ENCODE results near the gene ZFAND3.

GRCh38 chr6:38119516-38119915 is 300.0 kb downstream of the ZFAND3 start:
- TF ChIP-seq CTCF (conservative IDR thresholded peaks at IDR 0.05; ENCODE audit: low read depth, low read length) (no peak), EZH2phosphoT487 (IDR thresholded peaks at IDR 0.05; ENCODE audit: borderline replicate concordance, low read length) (no peak)

Measured in PC-3 (cell line).